Right cardiac atrium (tissue), 5 donors: ENCODE measurements around the gene HDAC9. TPM values are rescaled to one million over a fixed set of nuclear protein-coding genes. Genes with fewer than 3 reads are reported as not detected.
"Not testable (repeated sequence)": the region's sequence is repeated elsewhere in the genome, so short reads cannot be mapped to it uniquely, and the experiment has no call there.

ENCODE experiments used
- ATAC-seq, 2 donors: fragments of 200-7000 bp; cut with Tn5 transposase; one replicate each; pipeline versions ENCODE4 v1.8.0 to v1.9.1; 2020; ENCODE audit warnings: moderate library complexity in 2 of 2, mild to moderate bottlenecking in 1 of 2
- DNase-seq, 3 donors: peaks; one replicate each; pipeline ENCODE4 v3.0.0-alpha.2; 2020
- H3K27ac ChIP-seq: one replicate; pipeline ENCODE4 v1.5.1; 2013; ENCODE audit warnings: mild to moderate bottlenecking, low read length, control low read depth, moderate library complexity
- H3K27me3 ChIP-seq: one replicate; pipeline ENCODE4 v1.6.1; 2013; ENCODE audit not compliant: control insufficient read depth, insufficient read depth
- H3K4me1 ChIP-seq: one replicate; pipeline ENCODE4 v1.6.1; 2013; ENCODE audit warnings: low read length; ENCODE audit not compliant: control insufficient read depth, insufficient read depth
- H3K4me3 ChIP-seq: one replicate; pipeline ENCODE4 v1.5.1; 2013; ENCODE audit warnings: low read length, control low read depth
- H3K9me3 ChIP-seq: one replicate; pipeline ENCODE4 v1.6.1; 2013; ENCODE audit warnings: low read length; ENCODE audit not compliant: control insufficient read depth
- WGBS: extraction: QIAGEN DNeasy Blood & Tissue Kit; methylation state at CpG from one replicate; pipeline ENCODE4 v1.1.7; 2013; 5-methylcytosine and 5-hydroxymethylcytosine counted together
- intact Hi-C, 4 donors: fragments of 100-400 bp; cut with DNase I; formaldehyde crosslinking; loops; one replicate each; pipeline versions ENCODE4 v1.11.0 to v1.14.0; 2022 to 2023
- polyA plus RNA-seq: library from polyadenylated mRNA; stranded (reverse); fragments of 200-250 nt; gene quantifications from one replicate; pipeline ENCODE4 v1.2.3, GENCODE V29; 2013
- total RNA-seq, 4 donors: library from RNA; stranded (reverse); fragmentation: NEBNext Ultra II Directional; extraction: Animal tissue kit (Norgen Biotek cat#: 25700); gene quantifications; one replicate each; pipeline ENCODE4 v1.2.1, GENCODE V29; 2021
- donor health status: healthy with polysubstance abuse.
- donor health status: DM: no; HTN: yes; CAD: no.
- donor health status: DM: no; HTN: no; CAD: no.
- donor health status: DM: no; HTN: yes; CAD: no; lungs with severe emphysema.
- donor health status: DM: yes; HTN: yes; CAD: no.

Gene HDAC9
- total and polyA plus RNA-seq, 5 donors, result 5.5 to 42.2 (median 22.6) TPM

GRCh38 chr7:18736012-18736411, 240.5 kb downstream of the HDAC9 start:
- intact Hi-C loops, ATAC-seq: not testable (repeated sequence)
- WGBS, result 80% methylated on average over 2 of the region's 2 CpGs

GRCh38 chr7:18740579-18740988, 245.0 kb downstream of the HDAC9 start:
- no peak for DNase-seq
- intact Hi-C loops, result no loop called here
- no peak overlapping the region for H3K4me3 ChIP-seq

More at GRCh38 chr7:18736012-18736411, 240.5 kb downstream of the HDAC9 start:
- H3K27ac ChIP-seq, H3K9me3 ChIP-seq, H3K27me3 ChIP-seq, DNase-seq, H3K4me1 ChIP-seq, H3K4me3 ChIP-seq: not testable (repeated sequence)

GRCh38 chr7:18753972-18754610, 258.5 kb downstream of the HDAC9 start:
- WGBS, result 75% methylated on average over 3 of the region's 3 CpGs
- H3K9me3 ChIP-seq, result no peaks in the 10 kb centered on the region

More at GRCh38 chr7:18740579-18740988, 245.0 kb downstream of the HDAC9 start:
- ATAC-seq, result no peak
- H3K4me1 ChIP-seq, result no peaks in the 10 kb centered on the region
- H3K9me3 ChIP-seq, result no peaks in the 10 kb centered on the region
- no peaks in the 10 kb centered on the region for H3K27me3 ChIP-seq
- H3K27ac ChIP-seq, result no peak overlapping the region

GRCh38 chr7:18754766-18755165, 259.2 kb downstream of the HDAC9 start:
- intact Hi-C loops, result no loop called here
- Histone ChIP-seq H3K9me3 (no peaks in the 10 kb centered on the region), H3K4me1 (no peaks in the 10 kb centered on the region), H3K4me3 (no peak overlapping the region), H3K27ac (no peak overlapping the region), H3K27me3 (no peaks in the 10 kb centered on the region)
- DNase-seq (no peak), ATAC-seq (no peak)
- WGBS, result 64% methylated on average over 2 of the region's 2 CpGs

More at GRCh38 chr7:18753972-18754610, 258.5 kb downstream of the HDAC9 start:
- Histone ChIP-seq H3K27ac (no peak overlapping the region), H3K27me3 (no peaks in the 10 kb centered on the region), H3K4me3 (no peak overlapping the region), H3K4me1 (no peaks in the 10 kb centered on the region)
- ATAC-seq, result no peak
- no peak for DNase-seq
- intact Hi-C loops, result no loop called here

GRCh38 chr7:18755793-18756192, 260.2 kb downstream of the HDAC9 start:
- WGBS, result 84% methylated on average over 4 of the region's 4 CpGs
- DNase-seq, result no peak
- Histone ChIP-seq H3K9me3 (no peaks in the 10 kb centered on the region), H3K27ac (no peak overlapping the region), H3K4me1 (no peaks in the 10 kb centered on the region), H3K4me3 (no peak overlapping the region), H3K27me3 (no peaks in the 10 kb centered on the region)
- ATAC-seq, result no peak
- intact Hi-C loops, result no loop called here

- ATAC-seq, result no peak
- Histone ChIP-seq H3K27ac (no peak overlapping the region), H3K27me3 (no peaks in the 10 kb centered on the region), H3K9me3 (no peaks in the 10 kb centered on the region), H3K4me1 (no peaks in the 10 kb centered on the region), H3K4me3 (no peak overlapping the region)
- DNase-seq, result no peak
- intact Hi-C loops, result no loop called here
- 91% methylated on average over 6 of the region's 6 CpGs for WGBS
Observed at GRCh38 chr7:18756378-18757050, 261.0 kb downstream of the HDAC9 start.

- Histone ChIP-seq H3K27me3 (no peaks in the 10 kb centered on the region), H3K9me3 (no peaks in the 10 kb centered on the region), H3K27ac (no peak overlapping the region), H3K4me3 (no peak overlapping the region), H3K4me1 (no peaks in the 10 kb centered on the region)
- WGBS, result 90% methylated on average over 5 of the region's 5 CpGs
- intact Hi-C loops, result no loop called here
- ATAC-seq (no peak), DNase-seq (no peak)
Observed at GRCh38 chr7:18760046-18760445, 264.5 kb downstream of the HDAC9 start.

GRCh38 chr7:18760631-18761445, 265.3 kb downstream of the HDAC9 start:
- no peak for ATAC-seq

GRCh38 chr7:18762189-18762588, 266.6 kb downstream of the HDAC9 start:
- DNase-seq (peak in 1 of 3 donors; percentile 34), ATAC-seq (peak; percentile 57 to 72)
- intact Hi-C loops, result no loop called here
- WGBS, result 29% methylated on average over 3 of the region's 3 CpGs
- Histone ChIP-seq H3K27ac (no peak overlapping the region), H3K9me3 (no peaks in the 10 kb centered on the region), H3K4me3 (no peak overlapping the region), H3K4me1 (no peaks in the 10 kb centered on the region), H3K27me3 (no peaks in the 10 kb centered on the region)

More at GRCh38 chr7:18760631-18761445, 265.3 kb downstream of the HDAC9 start:
- H3K27me3 ChIP-seq, result no peaks in the 10 kb centered on the region
- no peaks in the 10 kb centered on the region for H3K4me1 ChIP-seq
- no peaks in the 10 kb centered on the region for H3K9me3 ChIP-seq
- intact Hi-C loops, result no loop called here
- no peak for DNase-seq
- no peak overlapping the region for H3K4me3 ChIP-seq
- 78% methylated on average over 7 of the region's 7 CpGs for WGBS
- no peak overlapping the region for H3K27ac ChIP-seq

GRCh38 chr7:18768256-18768655, 272.7 kb downstream of the HDAC9 start:
- no peak overlapping the region for H3K4me3 ChIP-seq
- no peaks in the 10 kb centered on the region for H3K27me3 ChIP-seq
- H3K4me1 ChIP-seq, result no peaks in the 10 kb centered on the region
- DNase-seq (no peak), ATAC-seq (no peak)
- no peaks in the 10 kb centered on the region for H3K9me3 ChIP-seq
- H3K27ac ChIP-seq, result no peak overlapping the region
- intact Hi-C loops, result no loop called here
- WGBS, result 86% methylated on average over 2 of the region's 2 CpGs
